Mucosa of gallbladder (tissue), 1 donor: ENCODE measurements around the gene OSBP. TPM values are rescaled to one million over a fixed set of nuclear protein-coding genes. Genes with fewer than 3 reads are reported as not detected.

Experiments used
- DNase-seq: peaks from one replicate; pipeline ENCODE4 v3.0.0-alpha.2; 2020; ENCODE audit warnings: low spot score
- total RNA-seq: library from RNA; stranded (reverse); gene quantifications from one replicate; pipeline ENCODE4 v1.2.1, GENCODE V29; 2021
- donor health status: DM: no; HTN: no; CAD: no.

OSBP gene
- total RNA-seq, 1 donor from 2014 or later: 63.4 TPM

DNA sequence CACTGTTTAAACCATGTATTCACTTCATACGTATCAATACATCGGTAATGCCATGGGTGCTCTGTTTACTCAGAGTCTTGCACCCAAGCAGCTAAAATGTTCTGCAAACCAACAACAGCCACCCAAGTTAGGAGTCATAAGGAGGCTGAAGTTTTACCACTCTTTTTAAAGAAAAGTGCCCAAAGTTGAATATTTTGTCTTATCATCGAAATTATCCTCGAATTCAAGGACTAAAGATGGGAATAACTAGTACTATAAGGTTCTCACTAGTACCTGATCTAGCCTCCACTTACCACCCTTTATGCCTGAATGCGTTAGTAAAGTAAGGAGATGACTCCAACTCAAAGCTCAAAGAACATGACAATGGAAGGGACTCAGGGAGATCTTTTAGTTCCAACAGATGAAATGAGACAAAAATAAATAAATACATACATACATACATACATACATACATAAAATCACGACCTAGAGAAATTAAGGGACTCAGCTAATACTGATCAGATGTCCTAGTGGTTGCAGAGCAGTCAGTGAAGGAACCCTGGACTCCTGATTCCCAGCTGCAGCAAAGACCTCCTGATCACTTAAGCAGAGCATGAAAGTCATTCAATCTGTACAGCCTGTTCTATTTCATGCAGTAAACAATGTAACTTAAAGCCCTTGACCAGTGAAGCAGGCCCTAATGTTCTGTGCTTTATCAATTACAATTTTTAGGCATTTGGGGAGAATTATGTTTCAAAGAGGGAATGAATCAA, 7.7 kb downstream of the OSBP start:
- no peak for DNase-seq

DNA sequence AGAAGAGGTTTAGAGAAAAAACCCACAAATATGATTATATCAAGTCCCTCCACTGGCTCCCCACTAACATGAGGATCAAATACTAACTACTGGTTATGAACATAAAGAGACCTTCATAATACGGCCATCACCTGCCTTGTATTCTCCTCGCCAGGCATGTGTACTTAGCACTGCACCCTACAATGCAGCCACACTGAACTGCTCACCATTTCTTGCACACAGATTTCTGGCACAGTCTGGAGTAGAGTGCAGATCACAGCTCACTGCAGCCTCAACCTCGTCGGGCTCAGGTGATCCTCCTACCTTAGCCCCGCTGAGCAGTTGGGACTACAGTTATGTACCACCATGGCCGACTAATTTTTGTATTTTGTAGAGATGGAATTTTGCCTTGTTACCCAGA, 13.1 kb downstream of the OSBP start:
- DNase-seq: no peak

DNA sequence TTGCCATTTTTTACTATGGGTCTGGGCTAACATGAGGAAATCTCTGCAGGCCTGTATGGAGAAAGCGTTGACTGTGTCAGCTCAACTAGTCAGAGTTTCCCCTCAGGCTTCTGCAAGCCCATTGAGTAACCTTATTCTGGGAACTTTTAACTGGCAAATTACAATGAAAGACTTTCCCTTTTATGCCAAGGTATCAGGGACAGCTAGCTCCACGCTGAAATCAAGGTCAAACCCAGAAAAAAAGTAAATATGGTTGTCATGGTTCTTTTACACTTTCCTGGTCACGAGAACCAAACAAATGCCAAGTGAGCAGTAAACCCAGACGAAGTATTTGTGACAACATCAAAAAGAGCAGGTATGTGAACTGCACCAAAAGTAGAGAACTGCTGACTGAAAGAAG, 13.8 kb downstream of the OSBP start:
- no peak for DNase-seq

DNA sequence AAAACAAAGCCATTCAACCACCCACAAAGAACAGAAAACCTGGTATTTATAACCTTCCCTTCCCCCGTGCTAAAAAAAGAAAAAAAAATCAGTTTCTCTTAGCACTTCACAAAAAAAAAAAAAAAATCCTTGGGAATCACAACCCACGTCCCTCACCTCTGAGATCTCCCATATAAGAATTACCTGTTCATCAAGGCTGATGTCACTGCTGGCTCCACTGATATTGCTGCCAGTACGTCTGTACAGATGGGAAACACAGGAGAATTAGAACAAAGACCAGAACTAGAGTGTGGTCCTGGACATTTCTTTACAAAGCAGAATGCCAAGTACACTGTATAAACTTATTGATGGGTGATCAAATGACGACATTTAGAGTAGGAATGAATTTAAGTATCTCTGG, 14.9 kb downstream of the OSBP start:
- no peak for DNase-seq

DNA sequence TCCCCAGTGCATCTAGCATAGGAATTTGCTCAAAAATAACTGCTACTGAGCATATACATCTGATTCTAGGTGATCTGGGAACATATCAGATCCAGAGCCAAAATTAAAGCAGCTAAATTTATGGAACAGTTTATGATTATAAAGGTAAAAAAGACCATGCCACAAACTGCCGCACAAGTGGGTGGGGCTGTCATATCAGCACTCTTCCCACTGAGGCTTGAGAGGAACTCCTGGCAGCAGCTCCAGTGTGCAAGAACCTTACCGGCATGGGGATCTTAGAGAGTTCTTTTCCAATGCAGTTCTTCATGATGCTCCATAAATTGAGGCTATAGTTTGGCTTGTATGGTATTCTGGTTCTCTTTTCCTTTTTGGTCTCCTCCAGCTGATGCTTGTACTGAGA, 15.3 kb downstream of the OSBP start:
- no peak for DNase-seq

DNA sequence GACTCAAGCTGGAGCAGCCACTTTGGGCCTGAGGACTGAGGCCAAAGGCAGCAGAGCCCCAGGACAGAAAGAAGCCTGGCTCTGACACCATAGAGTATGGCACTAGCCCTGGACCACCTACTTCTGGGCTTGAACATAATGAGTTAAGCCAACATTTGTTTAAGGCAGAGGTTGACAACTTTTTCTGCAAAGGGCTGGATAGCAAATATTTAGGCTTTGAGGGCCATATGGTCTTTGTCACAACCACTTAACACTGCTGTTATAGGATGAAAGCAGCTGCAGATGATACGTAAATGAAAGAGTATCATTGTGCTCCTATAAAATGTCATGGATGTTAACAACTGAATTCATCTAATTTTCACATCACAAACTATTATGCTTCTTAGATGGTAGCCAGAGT, 16.6 kb downstream of the OSBP start:
- no peak for DNase-seq

DNA sequence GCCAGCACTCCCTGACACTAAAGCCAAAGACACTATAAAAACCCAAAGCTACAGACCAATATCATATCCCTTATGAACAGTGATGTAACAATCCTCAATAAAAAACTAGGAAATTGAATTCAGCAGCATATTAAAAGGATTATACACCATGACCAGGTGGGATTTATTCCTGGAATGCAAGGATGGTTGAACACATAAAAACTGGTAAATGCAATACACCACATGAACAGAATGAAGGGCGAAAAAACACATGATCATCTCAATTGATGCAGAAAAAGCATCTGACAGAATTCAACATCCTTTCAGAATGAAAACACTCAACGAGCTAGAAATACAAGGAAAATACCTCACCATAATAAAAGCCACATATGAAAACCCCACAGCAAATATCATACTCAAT, 31.3 kb downstream of the OSBP start:
- no peak for DNase-seq

DNA sequence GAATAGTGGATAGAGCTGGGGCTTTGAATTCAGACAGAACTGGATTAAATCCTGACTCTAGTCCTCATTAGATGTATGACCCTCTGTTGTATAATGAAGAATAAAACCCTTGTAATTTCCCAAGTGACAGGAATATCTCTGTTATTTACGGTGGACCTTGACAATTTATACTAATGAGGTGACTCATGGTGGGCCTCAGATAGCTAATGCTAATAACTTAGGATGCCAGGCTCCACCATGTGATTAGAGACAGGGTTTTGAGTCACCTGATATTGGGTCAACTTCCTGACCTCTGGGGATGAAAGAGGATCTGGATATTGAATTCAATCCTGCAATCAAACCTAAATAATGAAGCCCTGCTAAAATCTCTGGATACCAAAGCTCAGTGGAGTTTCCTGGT, 33.6 kb downstream of the OSBP start:
- no peak for DNase-seq

DNA sequence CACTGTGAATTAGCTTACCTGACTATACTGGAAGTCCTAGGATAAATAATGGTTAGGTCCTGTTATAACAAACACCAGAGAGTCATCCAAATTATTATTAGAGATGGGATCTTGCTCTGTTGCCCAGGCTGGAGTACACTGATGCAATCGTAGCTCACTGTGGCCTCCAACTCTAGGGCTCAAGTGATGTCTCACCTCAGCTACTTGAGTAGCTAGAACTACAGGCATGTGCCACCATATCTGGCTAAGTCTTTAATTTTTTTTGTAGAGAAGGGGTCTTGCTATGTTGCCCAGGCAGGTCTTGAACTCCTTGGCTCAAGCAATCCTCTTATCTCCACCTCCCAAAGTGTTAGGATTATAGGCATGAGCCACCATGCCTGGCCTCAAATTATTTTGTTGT, 37.2 kb downstream of the OSBP start:
- no peak for DNase-seq

DNA sequence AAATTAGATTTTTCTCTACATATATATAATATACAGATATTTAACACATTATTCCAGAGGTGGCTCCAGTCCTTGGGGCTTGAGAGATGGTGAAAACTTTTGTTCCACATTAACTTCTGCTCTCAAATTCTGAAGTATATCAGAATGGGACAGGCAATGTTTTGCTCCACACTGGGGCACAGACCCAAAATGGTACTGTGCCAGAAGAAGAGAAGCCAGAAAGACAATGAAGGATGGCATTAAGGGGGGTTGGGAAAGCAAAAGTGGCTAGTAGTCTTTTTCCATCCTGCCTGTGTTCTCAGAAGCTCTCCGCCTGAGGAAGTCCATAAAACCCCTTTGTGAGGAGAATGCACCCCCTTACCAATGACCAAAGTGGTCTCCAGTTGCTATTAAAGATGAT, 40.1 kb downstream of the OSBP start:
- no peak for DNase-seq

DNA sequence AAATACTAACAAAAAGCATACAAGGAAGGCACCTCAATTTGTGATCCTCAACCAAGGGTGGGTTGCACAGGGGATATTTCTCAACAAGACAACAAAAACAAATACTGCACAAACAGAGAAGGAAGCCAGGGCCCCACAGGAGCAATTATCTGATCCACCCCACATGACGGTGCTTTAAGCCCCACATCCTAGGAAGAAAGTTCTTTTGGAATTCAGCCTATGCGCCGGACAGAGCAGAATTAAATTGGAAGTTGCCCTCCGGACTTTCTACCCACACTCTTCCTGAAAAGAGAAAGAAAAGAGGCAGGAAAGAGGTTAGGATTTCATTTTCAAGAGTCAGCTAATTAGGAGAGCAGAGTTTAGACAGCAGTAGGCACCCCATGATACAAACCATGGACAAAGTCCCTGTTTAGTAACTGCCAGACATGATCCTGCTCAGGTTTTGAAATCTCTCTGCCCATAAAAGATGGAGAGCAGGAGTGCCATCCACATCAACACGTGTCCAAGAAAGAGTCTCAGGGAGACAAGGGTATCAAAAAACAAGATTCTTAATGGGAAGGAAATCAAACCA, 40.6 kb downstream of the OSBP start:
- DNase-seq: no peak

DNA sequence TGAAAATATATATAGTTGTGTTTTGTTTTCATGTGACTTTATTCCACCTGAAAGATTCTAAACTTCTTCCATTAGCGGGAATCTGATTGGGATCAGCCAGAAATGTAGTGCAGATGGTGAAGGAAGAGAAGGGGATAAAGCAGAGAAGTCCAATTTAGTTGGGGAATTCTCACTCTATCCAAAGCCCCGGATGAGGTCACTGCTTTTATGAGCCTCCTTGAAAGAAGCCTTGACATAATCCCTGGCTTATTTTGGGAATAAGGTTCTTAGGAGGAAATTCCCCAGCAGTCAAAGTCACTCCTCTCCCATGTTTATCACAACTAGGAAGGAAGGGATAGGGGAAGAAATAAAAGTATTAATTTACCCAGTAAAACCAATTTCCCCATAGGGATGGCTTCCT, 41.1 kb downstream of the OSBP start:
- no peak for DNase-seq

DNA sequence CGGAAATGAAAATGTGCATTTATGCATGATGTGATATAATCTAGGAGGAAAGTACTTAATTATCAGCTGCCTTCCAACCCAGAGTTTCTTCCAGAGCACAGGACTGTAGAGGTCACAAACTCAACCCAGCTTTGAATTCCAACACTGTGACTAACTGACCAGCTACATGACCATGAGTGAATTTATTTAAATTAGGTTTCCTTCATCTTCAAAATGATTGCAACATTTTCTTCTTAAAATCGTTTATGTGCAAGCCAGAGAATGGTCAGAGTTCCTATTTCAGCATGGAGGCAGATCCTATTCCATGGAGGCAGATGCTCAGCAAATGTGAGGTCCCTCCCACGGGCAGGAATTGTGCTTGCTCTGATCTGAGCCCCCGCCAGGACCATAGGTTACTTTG, 42.4 kb downstream of the OSBP start:
- no peak for DNase-seq

DNA sequence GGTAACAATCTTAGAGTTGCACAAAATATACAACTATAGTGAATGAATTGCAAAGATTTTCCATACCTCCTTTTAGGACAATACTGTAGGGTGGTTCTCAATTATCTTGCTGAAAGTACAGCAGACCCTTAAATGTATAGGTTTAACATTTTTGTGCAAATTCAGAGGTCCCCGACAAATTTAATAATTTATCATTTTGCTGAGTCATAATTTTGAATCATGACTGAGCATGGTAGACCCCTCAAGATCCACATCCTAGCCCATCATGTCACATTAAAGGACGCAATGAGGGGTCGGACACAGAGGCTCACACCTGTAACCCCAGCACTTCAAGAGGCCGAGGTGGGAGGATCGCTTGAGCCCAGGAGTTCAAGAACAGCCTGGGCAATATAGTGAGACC, 43.5 kb downstream of the OSBP start:
- DNase-seq: no peak

DNA sequence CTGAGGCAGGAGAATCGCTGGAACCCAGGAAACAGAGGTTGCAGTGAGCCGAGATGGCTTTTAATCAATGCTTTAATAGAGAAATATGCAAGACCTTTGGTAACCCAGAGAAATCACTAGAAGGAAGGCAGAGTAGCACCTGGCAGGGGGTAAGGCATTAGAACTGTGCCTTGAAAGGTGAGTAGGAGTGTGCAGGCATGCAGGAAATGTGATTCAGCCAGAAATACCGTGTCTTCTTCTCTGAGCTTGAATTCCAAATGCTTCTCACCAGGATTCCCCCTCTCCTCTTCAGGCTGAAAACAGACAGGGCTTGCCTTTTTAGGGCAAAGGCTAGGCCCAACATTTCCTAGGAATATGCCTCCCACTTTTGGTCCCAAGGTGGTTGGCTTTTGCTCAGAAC, 53.3 kb downstream of the OSBP start:
- no peak for DNase-seq

DNA sequence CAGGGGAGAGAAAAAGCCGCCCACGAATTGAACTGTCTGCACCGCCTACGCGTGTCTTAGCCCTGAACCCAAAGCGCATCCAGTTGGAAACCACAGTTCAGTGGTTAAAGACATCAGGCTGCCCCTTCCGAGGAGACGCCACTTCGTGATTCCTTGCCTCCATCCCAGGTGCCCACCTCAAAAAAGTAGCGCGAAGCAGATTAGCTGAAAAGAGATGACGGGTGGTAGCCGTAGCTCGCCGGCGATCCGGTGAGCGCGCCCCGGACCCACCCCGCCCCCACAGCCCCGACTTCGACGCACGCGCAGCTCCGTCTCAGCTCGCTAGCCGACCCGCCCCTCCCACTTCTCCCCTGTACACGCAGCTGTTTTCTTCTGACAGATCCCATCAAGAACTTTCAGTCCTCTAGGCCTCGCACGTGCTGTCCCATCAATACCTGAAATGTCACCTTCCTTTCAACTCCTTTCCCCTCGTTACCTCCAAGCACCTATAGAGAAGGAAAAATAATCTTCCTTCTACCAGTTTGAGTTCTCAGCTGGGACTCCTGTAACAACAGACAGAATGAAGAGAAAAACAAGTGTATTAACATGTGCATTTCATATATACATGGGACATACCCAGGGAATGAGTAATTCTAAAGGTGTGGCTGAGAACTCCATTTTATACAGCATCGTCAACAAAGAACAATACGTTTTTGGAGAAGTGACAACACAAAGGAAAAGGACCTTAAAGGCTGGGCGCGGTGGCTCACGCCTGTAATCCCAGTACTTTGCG, 54.7 kb downstream of the OSBP start:
- DNase-seq: peak; percentile 86

DNA sequence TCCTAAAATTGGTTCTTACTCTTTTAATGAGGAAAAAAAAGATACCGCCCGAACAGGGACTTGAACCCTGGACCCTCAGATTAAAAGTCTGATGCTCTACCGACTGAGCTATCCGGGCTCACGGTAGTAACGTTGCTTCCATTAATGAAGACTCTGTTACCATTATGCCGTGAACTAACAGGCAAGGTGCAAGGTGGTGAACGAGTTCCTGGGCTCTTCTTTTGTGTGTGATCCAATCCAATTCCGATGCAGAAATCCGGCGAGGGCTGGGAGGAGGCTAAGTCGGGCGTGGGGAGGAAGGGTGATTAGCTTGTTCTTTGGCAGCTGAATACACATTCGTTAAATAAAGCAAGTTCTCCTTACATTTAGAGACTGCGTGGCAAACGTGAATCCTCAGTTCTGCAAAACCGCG, 55.3 kb downstream of the OSBP start:
- DNase-seq: peak; percentile 81

DNA sequence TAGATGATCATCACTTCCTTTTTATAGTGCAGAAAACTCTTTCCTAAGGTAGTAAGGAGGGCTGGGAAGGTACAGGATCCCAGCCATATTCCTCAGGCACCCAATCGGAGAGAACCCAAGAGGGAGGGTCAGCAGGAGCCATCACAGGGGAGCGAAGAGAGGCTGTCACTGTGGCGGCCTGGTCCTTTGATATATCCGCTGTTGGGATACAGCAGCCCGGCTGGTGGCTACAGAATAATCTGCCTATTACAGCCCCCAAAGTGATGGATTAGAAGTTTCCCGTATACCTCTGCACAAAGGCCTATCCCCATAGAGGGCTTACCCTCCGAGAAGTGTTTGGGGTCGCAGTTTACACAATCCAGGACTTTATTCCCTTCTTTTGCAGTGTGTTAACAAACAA, 55.7 kb downstream of the OSBP start:
- no peak for DNase-seq

DNA sequence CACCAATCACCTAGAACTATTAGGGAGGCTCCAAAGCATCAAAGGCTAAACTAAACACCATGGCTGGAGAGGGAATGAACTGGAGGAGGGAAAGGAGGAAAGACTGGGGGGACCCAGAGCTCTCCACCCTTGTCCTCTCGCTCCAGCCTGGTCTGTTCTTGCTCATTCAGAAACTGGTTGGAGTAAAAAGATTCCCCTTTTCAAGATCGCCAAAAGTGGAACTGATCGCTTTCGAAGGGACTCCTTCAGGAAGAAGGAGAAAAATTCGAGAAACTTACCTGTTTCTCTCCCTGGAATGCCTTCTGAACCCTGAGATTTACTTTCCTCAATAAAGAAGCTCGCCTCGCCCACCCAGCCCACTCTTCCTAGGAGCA, 57.3 kb downstream of the OSBP start:
- DNase-seq: no peak

DNA sequence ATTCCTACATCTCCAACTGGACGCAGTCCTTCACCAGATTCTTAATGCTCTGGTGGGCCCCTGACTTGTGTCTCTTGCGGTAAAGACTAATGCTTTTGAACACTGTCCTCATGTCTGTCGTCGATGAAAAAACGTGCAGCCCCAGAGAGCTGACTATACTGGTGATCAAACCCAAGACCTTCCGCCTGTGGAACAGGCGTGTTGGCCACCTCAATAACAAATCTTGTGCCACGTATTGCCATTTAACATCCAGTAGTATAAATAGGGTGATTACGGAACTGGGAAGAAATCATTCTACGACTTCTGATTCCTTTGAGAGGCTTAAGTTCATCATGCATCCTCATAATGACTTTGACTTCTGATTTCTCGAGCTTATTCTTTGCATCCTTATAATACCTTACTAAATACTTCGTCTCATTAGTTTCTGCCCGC, 58.6 kb downstream of the OSBP start:
- no peak for DNase-seq

DNA sequence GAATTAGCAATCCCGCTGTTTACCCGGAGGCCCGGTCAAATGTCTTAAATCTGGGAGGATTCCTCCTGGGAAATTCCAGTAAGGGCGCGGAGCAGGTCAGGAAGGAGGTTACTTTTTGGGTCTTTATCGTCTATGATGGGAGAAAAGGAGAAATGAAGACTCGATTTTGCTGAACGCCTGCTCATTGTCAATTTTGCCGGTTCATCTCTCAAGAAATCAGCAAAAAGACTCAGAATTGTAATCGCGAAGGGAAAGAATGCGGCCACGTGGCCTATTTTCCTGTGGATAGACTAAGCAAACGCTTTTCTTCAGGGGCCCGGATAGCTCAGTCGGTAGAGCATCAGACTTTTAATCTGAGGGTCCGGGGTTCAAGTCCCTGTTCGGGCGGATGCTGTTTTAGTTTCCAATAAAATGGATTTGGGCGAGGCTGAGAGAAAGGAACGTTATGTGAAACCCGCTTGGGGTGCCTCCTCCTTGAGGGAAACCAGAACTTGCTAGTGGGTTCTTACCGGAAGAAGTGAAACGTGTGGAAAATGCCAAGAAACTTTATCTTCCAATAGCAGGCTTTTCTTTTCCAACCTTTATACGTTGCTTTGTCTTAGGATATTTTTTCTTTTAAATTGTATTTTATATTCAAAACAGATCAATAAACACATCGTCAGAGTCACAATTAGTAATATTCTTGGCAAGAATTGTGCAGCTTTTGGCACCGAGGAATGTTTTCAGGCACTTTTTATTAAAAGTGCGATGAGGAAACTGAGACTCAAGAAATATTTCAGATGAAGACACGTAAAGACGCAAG, 59.3 kb downstream of the OSBP start:
- peak; percentile 52 for DNase-seq

DNA sequence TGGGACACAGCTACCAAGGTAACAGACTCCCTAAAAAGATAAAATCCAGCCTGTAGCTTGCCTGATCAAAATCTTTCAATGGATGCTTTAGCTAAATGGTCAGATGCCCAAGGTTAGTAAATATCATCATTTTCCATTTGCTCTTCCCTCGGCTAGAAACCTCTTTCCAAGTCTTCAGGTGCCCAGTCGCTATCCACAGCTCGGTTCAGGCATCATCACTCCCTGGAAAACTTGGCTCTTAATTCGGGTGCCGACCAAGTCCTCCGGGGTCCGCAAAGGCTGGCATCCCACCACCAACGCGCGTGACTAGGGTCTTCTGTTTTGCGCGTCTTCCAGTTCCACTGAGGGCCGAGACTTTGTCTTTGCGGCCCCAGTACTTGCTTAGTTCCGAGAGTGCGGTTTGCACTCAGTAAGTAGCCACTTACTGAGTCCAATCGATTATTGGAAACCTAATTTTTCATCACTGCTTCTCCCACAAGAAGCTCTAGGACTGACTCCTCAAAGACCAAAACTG, 59.9 kb downstream of the OSBP start:
- no peak for DNase-seq
